HepG2 (cell line): ENCODE results near the gene WNK1. TPM values are rescaled to one million over a fixed set of nuclear protein-coding genes. Genes with fewer than 3 reads are reported as not detected.

Experiments
- BRF2 ChIP-seq: sonication (generic); formaldehyde crosslinking; IDR thresholded peaks from 2 replicates; pipeline ENCODE4 v1.8.1; 2022; ENCODE audit warnings: mild to moderate bottlenecking, missing genetic modification reagents
- CEBPG ChIP-seq: IDR thresholded peaks from 2 replicates; pipeline ENCODE4 v1.6.1; 2016
- GMEB2 ChIP-seq: IDR thresholded peaks from 2 replicates; pipeline ENCODE4 v1.6.1; 2016; ENCODE audit warnings: missing biosample characterization, missing genetic modification reagents, low read depth
- HNF4G ChIP-seq, 2 experiments: sonication (generic) in 1 of 2; formaldehyde crosslinking in 1 of 2; IDR thresholded peaks; 2 replicates each; pipeline versions ENCODE4 v1.4.0 to v1.6.1; 2011 to 2020; ENCODE audit warnings: borderline replicate concordance in 2 of 2, low read depth in 2 of 2, mild to moderate bottlenecking in 2 of 2, low read length in 1 of 2, missing genetic modification reagents in 1 of 2, moderate library complexity in 1 of 2
- HNRNPLL ChIP-seq: fragments of 200-400 bp; formaldehyde crosslinking; IDR thresholded peaks from 2 replicates; pipeline ENCODE4 v1.6.1; 2017; ENCODE audit warnings: mild to moderate bottlenecking, low read depth, low read length; ENCODE audit not compliant: poor library complexity, severe bottlenecking
- KLF12 ChIP-seq: sonication (generic); formaldehyde crosslinking; IDR thresholded peaks from 2 replicates; pipeline ENCODE4 v1.4.0; 2020; ENCODE audit warnings: missing genetic modification reagents, borderline replicate concordance
- MEIS1 ChIP-seq: sonication (generic); formaldehyde crosslinking; IDR thresholded peaks from 2 replicates; pipeline ENCODE4 v1.9.0; 2021; ENCODE audit warnings: mild to moderate bottlenecking, missing genetic modification reagents, moderate library complexity, borderline replicate concordance
- MIER2 ChIP-seq: IDR thresholded peaks from 2 replicates; pipeline ENCODE4 v1.6.1; 2016; ENCODE audit warnings: missing biosample characterization, missing genetic modification reagents
- NAIF1 ChIP-seq: sonication (generic); formaldehyde crosslinking; IDR thresholded peaks from 2 replicates; pipeline ENCODE4 v1.5.0; 2020; ENCODE audit warnings: mild to moderate bottlenecking, missing genetic modification reagents, borderline replicate concordance
- NR2F6 ChIP-seq, 2 experiments: IDR thresholded peaks; 2 replicates each; pipeline ENCODE4 v1.6.1; 2016; ENCODE audit warnings: antibody characterized with exemption in 1 of 2, mild to moderate bottlenecking in 1 of 2
- SETDB1 ChIP-seq: sonication (generic); formaldehyde crosslinking; IDR thresholded peaks from 2 replicates; pipeline ENCODE4 v1.5.1; 2020; ENCODE audit warnings: missing genetic modification reagents, mild to moderate bottlenecking, borderline replicate concordance
- SYNCRIP ChIP-seq: fragments of 200-400 bp; formaldehyde crosslinking; IDR thresholded peaks from 2 replicates; pipeline ENCODE4 v1.6.1; 2018; ENCODE audit warnings: mild to moderate bottlenecking, low read depth, low read length; ENCODE audit not compliant: insufficient read depth
- TEAD2 ChIP-seq: sonication (generic); formaldehyde crosslinking; IDR thresholded peaks from 2 replicates; pipeline ENCODE4 v1.9.0; 2021; ENCODE audit warnings: missing genetic modification reagents
- ZNF136 ChIP-seq: sonication (generic); formaldehyde crosslinking; IDR thresholded peaks from 2 replicates; pipeline ENCODE4 v1.8.1; 2022; ENCODE audit warnings: low read depth, mild to moderate bottlenecking, moderate library complexity, missing genetic modification reagents
- ZNF335 ChIP-seq: sonication (generic); formaldehyde crosslinking; IDR thresholded peaks from 2 replicates; pipeline ENCODE4 v1.4.0; 2020; ENCODE audit warnings: missing genetic modification reagents
- ZNF44 ChIP-seq: sonication (generic); formaldehyde crosslinking; IDR thresholded peaks from 2 replicates; pipeline ENCODE4 v1.5.1; 2020; ENCODE audit warnings: mild to moderate bottlenecking, missing genetic modification reagents
- ZNF546 ChIP-seq: sonication (generic); formaldehyde crosslinking; conservative IDR thresholded peaks from 2 replicates; pipeline ENCODE4 v1.8.1; 2023; ENCODE audit warnings: mild to moderate bottlenecking, missing genetic modification reagents
- ZNF552 ChIP-seq: sonication (generic); formaldehyde crosslinking; IDR thresholded peaks from 2 replicates; pipeline ENCODE4 v1.9.0; 2022; ENCODE audit warnings: missing genetic modification reagents, mild to moderate bottlenecking, borderline replicate concordance
- ZNF687 ChIP-seq: sonication (generic); formaldehyde crosslinking; IDR thresholded peaks from 2 replicates; pipeline ENCODE4 v1.5.1; 2020; ENCODE audit warnings: mild to moderate bottlenecking, missing genetic modification reagents, moderate library complexity
- ZSCAN21 ChIP-seq: sonication (generic); formaldehyde crosslinking; IDR thresholded peaks from 2 replicates; pipeline ENCODE4 v1.8.0; 2022; ENCODE audit warnings: mild to moderate bottlenecking, missing genetic modification reagents, moderate library complexity, borderline replicate concordance
- ZZZ3 ChIP-seq: sonication (generic); formaldehyde crosslinking; IDR thresholded peaks from 2 replicates; pipeline ENCODE4 v1.4.0; 2020; ENCODE audit warnings: missing genetic modification reagents, mild to moderate bottlenecking, borderline replicate concordance
- polyA plus RNA-seq, 8 experiments: library from polyadenylated mRNA; depleted of rRNA in 3 of 8; stranded (reverse) in 7 of 8; unstranded in 1 of 8; fragments of >200 nt; fragmentation: Illumina TruSeq in 4 of 8; extraction: Trizol in 4 of 8; gene quantifications; 2 replicates each; pipeline versions ENCODE4 v1.2.1 to v1.2.3, GENCODE V29; 2011 to 2016; ENCODE audit warnings: low read depth in 4 of 8, missing spikeins in 1 of 8, mixed read lengths in 1 of 8; ENCODE audit not compliant: insufficient read depth in 1 of 8
- total RNA-seq, 5 experiments: library from RNA; depleted of rRNA; stranded (reverse); fragments of >200 nt; fragmentation: Illumina TruSeq; extraction: Trizol; gene quantifications; 2 replicates each; pipeline ENCODE4 v1.2.3, GENCODE V29; 2016; ENCODE audit warnings: low read depth in 1 of 5

Gene WNK1
- total and polyA plus RNA-seq, 2 of the 13 experiments (the other 11 are each of a cell fraction or from before 2014, with no cell fraction given), result 31.1 to 54.8 TPM

GRCh38 chr12:751192-751998 is 984 bp upstream of the WNK1 start (continued):
- 0 out of 2 replicates have a peak, but pooled peaks have one; percentile 78 for TF ChIP-seq ZNF44 (CRISPR knock-in tag)
- peak; percentile 85 for TF ChIP-seq GMEB2 (CRISPR knock-in tag)
- peak; percentile 86; the same call in 1 of the 2 replicates for TF ChIP-seq ZSCAN21 (CRISPR knock-in tag)
- peak; percentile 59; the same call in 1 of the 2 replicates for TF ChIP-seq BRF2 (CRISPR knock-in tag)
- TF ChIP-seq KLF12 (CRISPR knock-in tag), result peak; percentile 94
- TF ChIP-seq TEAD2, result no peak
- peak; percentile 86; the same call in 1 of the 2 replicates for TF ChIP-seq ZNF546
- TF ChIP-seq MEIS1 (CRISPR knock-in tag), result peak; percentile 63; the same call in 1 of the 2 replicates
- TF ChIP-seq SETDB1 (CRISPR knock-in tag), result no peak
- 0 out of 2 replicates have a peak, but pooled peaks have one; percentile 15 for TF ChIP-seq NR2F6 (IDR thresholded peaks at IDR 0.05)
- peak; percentile 64; the same call in 1 of the 2 replicates for TF ChIP-seq NR2F6 (CRISPR knock-in tag; IDR thresholded peaks at IDR 0.05)
- no peak; the same call in 1 of the 2 replicates for TF ChIP-seq ZZZ3 (CRISPR knock-in tag)
- TF ChIP-seq NAIF1 (CRISPR knock-in tag), result peak; percentile 99
- TF ChIP-seq HNRNPLL, result peak; percentile 100
- 0 out of 2 replicates have a peak, but pooled peaks have one; percentile 47 for TF ChIP-seq ZNF335 (CRISPR knock-in tag)
- no peak for TF ChIP-seq HNF4G (IDR thresholded peaks at IDR 0.05; ENCODE audit: borderline replicate concordance, low read depth, low read length)
- TF ChIP-seq HNF4G (CRISPR knock-in tag; IDR thresholded peaks at IDR 0.05; ENCODE audit: borderline replicate concordance, low read depth), result no peak
- TF ChIP-seq CEBPG (CRISPR knock-in tag), result peak; percentile 76
- TF ChIP-seq MIER2 (CRISPR knock-in tag), result peak; percentile 67
- TF ChIP-seq ZNF136 (CRISPR knock-in tag), result peak; percentile 90
- TF ChIP-seq ZNF552 (CRISPR knock-in tag), result 0 out of 2 replicates have a peak, but pooled peaks have one; percentile 78
- TF ChIP-seq SYNCRIP, result no peak
- peak; percentile 100 for TF ChIP-seq ZNF687
